NCI-H2029 treated with DMSO at 0.1 percent for 48 hours (cell line): ENCODE measurements around the gene NBPF20.
"Not testable (repeated sequence)": the region's sequence is repeated elsewhere in the genome, so short reads cannot be mapped to it uniquely, and the experiment has no call there.

ENCODE experiments used
- DNase-seq: peaks from one replicate; lab custom pipeline; 2025; lab: John Stamatoyannopoulos, UW

NBPF20 gene, protein sequence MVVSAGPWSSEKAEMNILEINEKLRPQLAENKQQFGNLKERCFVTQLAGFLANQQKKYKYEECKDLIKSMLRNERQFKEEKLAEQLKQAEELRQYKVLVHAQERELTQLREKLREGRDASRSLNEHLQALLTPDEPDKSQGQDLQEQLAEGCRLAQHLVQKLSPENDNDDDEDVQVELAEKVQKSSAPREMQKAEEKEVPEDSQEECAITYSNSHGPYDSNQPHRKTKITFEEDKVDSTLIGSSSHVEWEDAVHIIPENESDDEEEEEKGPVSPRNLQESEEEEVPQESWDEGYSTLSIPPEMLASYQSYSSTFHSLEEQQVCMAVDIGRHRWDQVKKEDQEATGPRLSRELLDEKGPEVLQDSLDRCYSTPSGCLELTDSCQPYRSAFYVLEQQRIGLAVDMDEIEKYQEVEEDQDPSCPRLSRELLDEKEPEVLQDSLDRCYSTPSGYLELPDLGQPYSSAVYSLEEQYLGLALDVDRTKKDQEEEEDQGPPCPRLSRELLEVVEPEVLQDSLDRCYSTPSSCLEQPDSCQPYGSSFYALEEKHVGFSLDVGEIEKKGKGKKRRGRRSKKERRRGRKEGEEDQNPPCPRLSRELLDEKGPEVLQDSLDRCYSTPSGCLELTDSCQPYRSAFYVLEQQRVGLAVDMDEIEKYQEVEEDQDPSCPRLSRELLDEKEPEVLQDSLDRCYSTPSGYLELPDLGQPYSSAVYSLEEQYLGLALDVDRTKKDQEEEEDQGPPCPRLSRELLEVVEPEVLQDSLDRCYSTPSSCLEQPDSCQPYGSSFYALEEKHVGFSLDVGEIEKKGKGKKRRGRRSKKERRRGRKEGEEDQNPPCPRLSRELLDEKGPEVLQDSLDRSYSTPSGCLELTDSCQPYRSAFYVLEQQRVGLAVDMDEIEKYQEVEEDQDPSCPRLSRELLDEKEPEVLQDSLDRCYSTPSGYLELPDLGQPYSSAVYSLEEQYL (N-terminal part only)

DNA sequence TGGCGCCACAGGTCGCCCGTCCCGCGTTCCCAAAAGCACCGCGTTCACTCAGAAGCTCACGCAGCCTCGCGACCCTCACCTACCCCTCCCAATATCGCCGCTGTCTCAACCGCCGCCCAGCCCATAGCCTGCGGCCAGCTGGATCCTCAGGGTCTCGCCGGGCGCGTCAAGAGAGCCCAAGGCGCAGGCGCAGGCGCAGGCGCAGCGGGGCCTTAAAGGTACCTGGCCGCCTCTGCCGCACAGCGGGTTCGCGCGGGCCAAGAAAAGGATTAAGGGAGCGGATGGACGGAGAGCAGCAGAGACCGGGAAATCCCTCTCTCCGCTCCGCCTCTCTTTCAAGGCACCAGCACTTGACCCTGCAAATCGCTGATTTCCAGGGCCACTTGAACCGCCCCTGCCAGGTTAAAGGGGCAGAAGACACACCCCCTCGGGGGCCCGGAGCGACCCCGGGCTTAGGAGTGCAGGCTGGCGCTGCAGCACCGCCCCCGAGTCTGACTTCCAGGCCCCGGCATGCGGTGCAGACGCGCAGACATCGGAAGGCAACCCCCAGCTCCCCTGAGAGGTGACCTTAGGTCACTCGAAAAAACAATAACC, at the start of gene NBPF20:
NBPF20 (minus strand) TSS at position 168 of the 594 bp plus-strand sequence. CDS start 20,331 bp downstream, outside the sequence.
- peak; percentile 42 for DNase-seq

DNA sequence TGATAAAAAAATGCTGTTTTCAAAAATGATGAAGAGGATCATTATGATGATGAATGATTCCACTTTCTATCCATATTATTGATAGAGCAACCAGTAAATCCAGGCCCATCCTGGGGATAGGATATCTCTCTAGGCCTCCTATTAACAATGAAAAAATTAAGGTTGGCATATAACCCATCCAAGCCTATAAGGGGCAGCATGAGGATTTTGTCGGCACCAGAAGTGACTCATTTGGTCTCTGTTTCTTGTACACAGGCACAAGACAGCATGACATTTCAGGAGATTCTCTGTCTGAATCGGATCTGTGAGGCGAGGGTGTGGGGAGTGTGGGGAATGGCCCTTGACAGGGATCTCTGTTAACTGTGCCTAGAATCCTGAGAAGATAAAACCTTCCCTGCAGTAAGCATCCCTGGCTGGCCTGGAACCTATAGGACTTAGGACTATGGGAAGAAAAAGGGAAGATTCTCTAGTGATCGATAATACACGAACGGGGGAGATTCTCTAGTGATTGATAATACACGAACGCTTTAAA, 49.5 kb upstream of the NBPF20 start:
- DNase-seq, result not testable (repeated sequence)

DNA sequence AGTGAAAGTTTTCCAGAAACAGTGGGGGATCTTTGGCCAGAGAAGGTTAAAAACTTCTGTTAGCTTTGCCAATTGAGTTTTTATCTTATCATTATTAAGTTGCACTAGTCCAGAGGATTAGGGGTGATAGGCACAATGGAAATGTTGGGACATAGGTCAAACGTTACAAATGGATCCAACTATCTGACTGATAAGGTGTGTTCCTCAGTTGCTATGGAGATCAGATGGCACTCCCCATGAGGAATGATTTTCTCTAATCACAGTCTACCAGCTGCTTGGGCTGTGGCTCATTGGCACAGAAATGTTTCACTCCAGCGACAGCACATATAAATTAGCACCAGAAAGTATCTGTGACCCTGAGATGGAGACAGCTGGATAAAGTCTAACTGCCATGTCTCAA, 47.3 kb upstream of the NBPF20 start:
- not testable (repeated sequence) for DNase-seq

DNA sequence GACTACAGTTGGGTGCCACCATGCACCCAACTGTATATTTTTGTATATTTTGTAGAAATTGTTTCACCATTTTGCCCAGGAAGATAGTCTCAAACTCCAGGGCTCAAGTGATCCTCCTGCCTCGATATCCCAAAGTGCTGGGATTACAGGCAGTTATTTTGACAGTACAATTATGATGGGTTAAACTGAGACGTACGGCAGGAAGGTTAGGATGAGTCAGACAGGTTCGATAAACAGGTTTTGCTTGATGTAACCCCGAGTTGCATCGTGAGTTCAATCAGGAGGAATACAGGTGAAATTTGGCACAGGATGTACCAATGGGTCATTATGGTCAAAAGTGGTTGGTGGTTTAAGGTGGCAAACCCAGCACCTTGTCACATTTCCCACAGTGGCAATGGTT, 46.0 kb upstream of the NBPF20 start:
- not testable (repeated sequence) for DNase-seq

DNA sequence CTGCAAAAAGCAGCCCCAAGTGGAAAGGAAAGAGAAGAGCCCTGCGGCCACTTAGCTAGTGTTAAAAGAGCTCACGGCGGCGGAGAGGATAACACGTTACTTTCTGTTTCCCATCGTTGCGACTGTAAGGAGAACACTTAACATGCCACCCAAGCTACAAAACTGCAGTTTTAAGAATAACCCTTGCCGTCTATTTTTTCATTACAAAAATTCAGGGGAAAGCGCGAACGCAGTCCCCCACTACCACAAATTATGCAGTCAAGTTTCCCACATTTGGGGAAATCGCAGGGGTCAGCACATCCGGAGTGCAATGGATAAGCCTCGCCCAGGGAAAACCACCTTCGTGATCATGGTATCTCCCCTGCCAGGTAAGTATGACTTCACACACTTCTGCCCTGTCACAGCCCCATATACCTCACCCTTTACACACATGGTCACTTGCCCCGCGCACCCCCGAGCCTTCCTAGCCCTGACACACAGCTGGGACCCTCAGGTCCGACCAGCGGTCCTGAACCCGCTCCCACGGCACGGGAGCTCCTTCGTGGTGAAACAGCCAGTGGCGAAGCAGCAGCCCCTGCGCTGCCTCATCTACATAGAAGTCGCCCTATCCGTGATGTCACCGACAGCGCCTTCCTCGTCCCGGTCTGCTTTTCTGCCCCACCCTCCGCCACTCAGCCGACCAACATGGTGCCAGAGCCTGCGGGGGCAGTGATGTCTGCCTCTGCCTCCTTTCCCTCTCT, 40.2 kb upstream of the NBPF20 start:
- DNase-seq, result peak; percentile 3

DNA sequence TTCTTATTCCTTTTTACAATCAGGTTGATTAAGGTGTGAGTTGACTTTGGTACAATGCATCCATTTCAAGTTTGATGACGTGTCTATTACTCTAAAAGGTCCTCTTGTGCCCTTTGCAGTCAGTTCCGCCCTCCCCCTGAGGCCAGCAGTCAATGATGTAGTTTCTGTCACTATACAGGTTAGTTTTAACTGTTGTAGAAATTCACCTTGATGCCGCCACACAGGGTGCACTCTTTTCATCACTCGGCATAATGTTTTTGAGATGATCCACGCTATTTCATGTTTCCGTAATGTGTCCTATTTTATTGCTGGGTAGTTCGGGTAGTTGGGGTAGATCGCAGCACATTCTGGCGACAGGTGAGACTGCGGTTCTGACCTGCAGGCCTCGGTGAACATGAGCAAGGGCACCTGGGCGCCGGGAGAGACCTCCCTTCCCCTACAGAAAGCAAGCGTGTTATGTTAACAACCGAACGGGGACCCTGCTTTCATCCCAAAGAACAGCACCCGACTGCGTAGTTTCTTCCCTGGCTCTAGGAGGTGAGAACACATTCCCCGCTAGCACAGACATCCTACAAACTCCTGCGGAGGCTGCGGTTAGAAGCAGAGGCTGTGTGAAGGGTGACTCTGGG, 39.4 kb upstream of the NBPF20 start:
- DNase-seq, result not testable (repeated sequence)

DNA sequence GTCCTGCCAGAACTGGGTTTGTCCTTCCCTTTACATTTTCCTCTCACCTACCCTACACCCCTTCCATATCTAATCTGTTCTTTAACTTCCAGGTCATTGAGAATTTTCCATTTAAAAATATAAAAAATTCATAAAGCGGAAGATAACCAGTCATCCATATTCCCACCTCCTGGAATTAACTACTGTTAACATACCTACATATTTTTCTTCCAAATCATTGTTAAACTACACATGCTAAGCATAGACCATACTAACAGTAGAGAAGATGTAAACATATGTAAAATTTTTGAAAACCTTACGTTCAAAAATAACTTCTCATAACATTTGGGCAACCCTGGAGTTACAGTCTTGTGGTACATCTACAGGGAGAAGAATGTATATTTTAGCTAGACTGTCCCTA, 38.6 kb upstream of the NBPF20 start:
- DNase-seq, result not testable (repeated sequence)

DNA sequence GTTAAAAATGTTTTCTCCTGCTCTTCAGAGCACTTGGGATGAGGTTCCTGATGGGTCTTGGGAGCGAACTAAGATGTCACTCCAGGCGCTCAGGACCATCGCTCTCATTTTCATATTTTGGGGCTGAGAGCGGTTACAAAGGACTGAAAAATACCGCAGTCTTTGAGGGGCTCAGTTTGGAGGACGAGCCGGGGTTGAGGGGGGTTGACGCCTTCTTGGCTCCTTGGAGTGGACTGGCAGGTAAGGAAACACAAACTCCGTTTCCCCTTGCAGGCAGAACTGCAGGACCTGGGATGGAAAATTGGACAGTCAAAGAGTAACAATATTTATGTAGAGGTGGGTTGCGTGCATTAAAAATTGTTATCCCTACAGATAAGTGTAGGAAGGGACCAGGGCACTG, 35.3 kb upstream of the NBPF20 start:
- not testable (repeated sequence) for DNase-seq

DNA sequence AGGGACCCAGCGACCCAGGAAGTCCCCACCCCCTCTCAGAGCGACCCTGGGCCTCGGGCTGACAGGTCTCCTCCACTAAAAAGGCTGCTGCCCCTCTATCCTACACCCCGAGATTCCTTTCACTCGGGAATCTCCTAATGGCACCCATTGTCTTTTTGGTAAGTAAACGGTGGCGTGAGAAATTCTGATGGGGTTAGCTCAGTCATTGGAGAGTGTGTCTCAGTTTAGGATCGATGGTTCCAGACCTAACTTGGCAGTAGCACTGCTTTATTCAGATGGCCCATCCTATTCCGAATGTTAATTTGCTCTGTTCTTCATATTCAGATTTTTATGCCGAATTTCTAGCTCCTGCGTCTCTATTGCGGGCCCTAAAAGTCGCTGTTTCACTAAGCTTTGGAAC, 34.6 kb upstream of the NBPF20 start:
- not testable (repeated sequence) for DNase-seq

DNA sequence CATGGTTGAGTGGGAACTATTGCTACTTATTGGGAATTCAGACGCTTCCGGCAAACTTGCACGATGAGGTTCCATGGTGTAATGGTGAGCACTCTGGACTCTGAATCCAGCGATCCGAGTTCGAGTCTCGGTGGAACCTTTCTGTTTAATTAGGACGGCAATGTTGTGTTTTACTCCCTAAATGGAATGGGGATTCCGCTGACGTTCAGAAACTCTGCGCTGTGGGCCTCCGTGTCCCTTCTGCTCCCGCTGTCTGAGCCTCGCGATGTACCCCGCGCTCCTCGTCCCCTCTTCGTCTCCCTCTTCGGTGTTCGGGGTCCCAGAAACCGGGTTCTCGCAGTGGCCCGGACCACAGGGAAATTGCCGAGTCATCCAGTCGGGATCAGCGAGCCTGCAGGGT, 34.2 kb upstream of the NBPF20 start:
- not testable (repeated sequence) for DNase-seq

DNA sequence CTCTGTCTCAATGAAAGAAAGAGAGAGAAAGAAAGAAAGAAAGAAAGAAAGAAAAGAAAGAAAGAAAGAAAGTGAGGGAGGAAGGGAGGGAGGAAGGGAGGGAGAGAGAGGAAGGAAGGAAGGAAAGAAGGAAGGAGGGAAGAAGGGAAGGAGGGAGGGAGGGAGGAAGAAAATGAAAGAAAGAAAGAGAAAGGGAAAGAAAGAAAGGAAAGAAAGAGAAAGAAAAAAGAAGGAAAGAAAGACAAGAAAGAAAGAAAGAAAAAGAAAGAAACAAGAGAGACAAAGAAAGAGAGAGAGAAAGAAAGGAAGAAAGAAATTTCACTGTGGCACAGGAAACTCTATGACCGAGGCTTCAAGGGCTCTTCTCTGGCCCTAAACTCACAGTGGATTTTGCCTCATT, 33.7 kb upstream of the NBPF20 start:
- DNase-seq, result not testable (repeated sequence)

DNA sequence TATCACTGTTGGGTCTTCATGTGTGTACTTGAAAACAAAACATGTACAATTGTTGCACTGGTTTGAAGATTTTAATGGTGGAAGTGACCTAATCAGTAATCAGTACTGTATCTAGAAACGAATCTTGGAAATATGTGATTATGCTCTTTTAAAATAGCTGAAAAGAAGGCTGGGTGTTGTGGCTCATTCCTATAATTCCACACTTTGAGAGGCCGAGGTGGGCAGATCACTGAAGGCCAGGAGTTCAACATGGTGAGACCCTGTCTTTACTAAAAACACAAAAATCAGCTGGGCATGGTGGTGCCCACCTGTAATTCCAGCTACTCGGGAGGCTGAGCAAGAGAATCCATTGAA, 29.4 kb upstream of the NBPF20 start:
- DNase-seq, result not testable (repeated sequence)

DNA sequence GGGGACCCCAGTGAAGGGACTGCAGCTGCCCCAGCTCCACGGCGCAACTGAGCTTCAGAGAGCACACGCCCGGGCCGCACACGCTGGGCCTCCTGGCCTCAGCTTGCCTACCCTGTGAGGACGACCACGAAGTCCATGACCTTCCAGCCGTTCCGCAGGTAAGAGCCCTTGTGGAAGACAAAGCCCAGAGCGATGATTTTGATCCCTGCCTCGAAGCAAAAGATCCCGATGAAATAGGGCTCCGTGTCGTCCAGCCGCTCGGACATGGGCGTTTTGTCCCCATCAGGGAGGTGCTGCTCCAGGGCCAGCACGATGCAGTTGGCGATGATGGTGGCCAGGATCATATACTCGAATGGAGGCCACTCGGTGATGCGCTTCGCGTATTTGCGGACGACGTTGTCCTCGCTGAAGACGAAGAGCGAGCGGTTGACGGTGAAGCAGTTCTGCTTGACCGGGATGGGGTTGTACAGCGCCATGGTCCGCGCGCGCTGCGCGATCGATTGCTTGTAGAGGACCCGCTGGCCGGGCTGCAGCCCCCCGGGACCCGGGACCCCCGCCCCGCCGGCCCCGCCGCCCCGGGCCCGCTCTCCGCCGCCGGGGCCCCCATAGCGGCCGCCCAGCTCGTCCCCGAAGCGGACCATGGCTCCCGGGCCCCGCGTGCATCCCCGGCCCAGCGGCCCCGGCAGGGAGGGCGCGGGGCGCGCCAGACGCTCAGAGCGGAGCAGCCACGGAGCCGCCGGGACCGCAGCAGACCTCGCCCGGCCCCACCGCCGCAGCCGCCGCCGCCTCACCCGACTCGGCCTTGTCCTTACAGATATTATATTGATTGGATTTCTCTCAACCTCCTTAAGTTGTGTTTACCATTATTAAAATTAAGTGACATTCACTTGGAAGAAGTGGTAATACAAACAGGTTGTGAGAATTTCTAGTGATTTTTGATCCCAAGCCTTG, 28.7 kb upstream of the NBPF20 start:
- not testable (repeated sequence) for DNase-seq

DNA sequence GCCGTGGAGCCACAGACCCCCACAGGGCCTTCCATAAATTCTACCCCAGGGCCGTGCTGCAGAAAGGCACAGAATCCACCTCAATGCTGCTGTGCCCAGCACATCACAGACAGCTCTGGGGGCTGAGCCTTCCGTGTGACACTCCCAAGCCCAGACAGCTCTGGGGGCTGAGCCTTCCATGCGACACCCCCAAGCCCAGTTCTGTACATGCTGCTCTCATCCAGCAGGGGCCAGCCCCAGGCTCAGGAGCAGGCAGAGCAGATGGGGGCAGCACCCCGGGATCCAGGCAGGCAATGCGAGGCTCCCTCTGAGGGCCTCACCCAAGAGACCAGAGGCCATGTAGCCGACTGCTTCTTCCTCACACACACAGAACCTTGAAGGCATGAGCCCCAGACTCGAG, 27.1 kb upstream of the NBPF20 start:
- DNase-seq, result not testable (repeated sequence)

DNA sequence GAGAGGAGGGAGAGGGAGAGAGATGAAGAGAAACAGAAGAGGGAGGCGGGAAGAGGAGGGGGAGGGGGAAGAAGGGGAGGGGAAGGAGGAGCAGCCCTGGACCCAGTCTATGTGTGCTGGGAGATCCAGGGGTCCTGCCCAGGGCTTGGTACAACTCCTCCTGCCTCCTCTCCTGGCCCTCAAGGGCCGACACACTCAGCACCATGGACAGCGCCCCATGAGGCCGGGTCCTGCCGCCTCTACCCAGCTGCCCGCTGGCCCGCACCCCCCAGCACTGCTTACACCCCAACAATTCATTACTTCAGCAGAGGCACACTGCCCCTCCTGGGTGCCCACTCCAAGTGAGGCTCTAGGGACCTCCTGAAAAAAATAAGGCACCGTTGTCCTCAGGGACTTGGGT, 26.5 kb upstream of the NBPF20 start:
- not testable (repeated sequence) for DNase-seq

DNA sequence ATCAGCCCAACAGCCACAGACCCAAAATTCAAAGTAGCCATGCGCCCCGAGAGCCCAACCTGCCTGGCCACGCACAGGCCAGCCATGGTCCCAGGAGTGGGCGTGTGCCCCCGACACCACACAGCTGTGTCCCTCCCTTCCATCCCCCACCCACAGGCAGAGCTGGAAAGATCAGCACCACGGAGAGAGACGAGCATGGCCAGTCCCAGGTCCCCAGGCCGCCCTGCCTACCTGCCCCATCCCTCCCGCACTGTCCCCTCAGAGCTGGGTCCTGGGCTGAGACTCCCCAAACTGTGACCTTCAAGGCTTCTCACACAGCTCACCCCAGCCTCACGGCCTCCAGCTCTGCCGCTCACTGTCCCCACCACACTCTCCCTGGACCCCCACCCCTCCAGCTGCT, 19.8 kb upstream of the NBPF20 start:
- not testable (repeated sequence) for DNase-seq

DNA sequence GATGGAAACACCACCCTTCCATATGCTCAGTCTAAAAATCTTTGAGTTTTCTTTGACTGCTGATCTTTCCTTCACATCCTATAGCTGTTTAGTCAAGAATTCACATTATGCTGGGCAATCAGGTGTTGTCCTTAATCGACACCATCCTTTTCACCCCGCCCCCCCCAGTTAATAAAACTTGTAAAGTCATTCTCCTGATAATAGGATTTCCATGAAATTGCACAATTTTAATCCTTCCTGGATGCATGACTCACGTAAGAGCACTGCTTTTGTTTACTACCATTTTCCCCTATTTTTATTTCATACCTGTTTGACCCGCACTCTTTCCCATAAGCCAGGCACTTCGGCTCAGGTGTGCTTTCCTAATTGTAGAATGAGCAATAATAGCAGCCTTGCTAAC, 16.9 kb upstream of the NBPF20 start:
- DNase-seq, result not testable (repeated sequence)

DNA sequence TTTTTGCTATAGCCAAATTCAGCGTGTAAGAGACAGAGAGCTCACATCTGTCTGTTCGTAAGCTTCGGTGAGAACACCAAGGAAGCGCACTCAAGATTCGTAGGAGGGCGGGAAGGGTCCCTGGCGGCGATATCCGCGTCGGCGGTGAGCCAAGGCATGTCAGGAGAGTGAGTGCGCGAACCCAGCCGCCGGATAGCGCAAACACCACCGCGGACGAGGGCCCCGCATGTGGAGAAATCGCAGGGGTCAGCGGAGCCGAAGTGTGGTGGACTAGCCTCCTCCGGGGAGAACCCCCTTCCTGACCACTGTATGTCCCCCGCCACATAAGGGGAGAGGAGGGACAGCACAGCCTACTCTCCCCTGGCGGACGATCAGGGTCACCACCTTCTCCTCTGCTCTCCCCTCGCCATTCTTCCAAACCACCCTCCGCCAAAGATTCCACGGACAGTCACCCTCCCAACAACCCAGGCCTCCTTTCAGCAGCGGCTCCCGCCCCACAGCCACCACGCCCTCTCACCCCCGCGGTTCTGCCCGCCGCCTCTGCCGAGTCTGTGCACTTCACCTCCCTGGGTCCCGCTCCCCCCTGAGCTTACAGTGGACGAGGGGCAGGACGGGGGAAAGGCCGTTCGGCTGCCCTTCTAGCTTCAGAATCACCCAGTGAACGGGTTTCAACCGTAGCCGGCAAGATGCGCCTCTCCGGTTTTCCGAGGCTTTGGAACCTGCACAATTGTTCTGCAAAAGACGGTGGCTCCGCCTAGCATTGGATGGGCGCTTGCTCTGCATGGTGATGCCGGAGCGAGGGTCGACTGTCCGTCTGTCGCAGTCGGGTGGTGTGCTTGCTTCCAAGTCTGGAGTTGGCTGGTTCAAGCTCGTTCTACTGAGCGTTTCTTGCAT, 6.2 kb upstream of the NBPF20 start:
- DNase-seq, result not testable (repeated sequence)

DNA sequence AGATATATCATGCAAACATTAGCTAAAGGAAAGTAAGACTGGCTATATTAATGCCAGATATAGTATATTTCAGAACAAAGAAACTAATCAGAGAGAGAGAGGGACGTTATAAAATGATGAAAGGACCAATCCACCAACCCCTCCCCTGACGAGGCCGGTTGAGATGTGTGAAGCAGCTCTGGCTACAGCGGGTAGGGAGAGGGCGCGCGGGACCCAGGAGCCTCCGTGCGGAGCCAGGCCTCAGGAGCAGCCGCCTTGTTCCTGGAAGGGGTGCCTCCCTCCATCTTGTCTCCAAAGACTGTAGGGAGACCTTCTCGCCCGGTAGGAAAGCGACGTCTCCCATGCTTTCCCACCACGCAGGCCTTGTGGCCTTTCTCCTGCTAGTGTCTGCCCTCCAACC, 5.4 kb upstream of the NBPF20 start:
- not testable (repeated sequence) for DNase-seq
